Tibial nerve (tissue), 4 donors: ENCODE data around the gene GPR146.

Experiments
- CTCF ChIP-seq, 5 experiments: fragments of 200-600 bp in 3 of 5; fragments of 450-650 bp in 2 of 5; sonication (generic) in 3 of 5; IDR thresholded peaks; one replicate each; pipeline ENCODE4 v1.5.1; 2016 to 2019; ENCODE audit warnings: antibody characterized with exemption in 5 of 5, mild to moderate bottlenecking in 3 of 5, moderate library complexity in 2 of 5
- EP300 ChIP-seq, 2 donors: sonication (generic); formaldehyde crosslinking; IDR thresholded peaks; one replicate each; pipeline ENCODE4 v1.6.1; 2017; ENCODE audit warnings: antibody characterized with exemption in 2 of 2, mild to moderate bottlenecking in 1 of 2
- POLR2A ChIP-seq, 2 donors: fragments of 450-650 bp; IDR thresholded peaks; one replicate each; pipeline ENCODE4 v1.6.1; 2017; ENCODE audit warnings: antibody characterized with exemption in 2 of 2, mild to moderate bottlenecking in 2 of 2, moderate library complexity in 2 of 2

GRCh38 chr7:1040790-1041189, 3.6 kb upstream of the GPR146 start:
- TF ChIP-seq CTCF (IDR thresholded peaks at IDR 0.05) (no peak), EP300 (IDR thresholded peaks at IDR 0.05) (no peak), POLR2A (IDR thresholded peaks at IDR 0.05) (no peak)
